Stimulated activated CD8-positive, alpha-beta memory T cell treated with anti-CD3 and anti-CD28 coated beads, Interleukin-12 subunit alpha, Interleukin-12 subunit beta, amount 100 ng/mL, for 1 hour (primary cell): ENCODE measurements around the gene CROCC2.

ENCODE experiments used
- DNase-seq: peaks from one replicate; pipeline ENCODE4 v3.0.0-alpha.2; 2020; ENCODE audit warnings: low read depth

Gene CROCC2

DNA sequence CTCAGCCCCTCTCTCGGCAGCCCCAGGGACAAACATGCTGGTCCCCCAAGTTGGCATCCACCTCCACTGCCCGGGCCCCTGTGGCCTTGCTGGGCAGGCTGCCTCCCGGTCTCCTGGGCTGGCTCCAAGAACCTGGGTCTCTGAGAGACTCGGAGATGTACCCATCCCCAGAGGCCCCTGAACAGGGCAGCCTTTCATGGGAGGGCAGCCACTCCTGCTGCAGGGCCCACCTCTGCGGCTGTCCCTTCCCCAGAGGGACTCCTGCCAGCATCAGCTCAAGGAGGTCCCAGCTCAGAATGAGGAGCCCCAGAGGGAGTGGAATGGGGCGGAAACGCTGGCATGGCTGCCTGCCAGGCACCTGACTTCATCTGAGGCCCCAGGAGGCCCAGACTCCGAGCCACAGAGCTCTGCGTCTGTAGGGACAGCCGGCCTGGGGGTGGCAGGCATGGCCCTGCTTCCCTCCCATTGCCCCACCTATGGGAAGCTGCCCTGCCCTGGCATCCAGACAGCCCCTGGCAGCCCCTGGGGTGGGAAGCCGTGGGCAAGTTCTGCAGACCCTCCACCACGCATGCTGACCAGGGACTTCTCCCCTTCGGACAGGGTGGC lies 857 bp upstream of the CROCC2 start:
- no peak for DNase-seq

- DNase-seq: no peak
Observed at GRCh38 chr2:240906911-240907590, 915 bp downstream of the CROCC2 start.

GRCh38 chr2:240909216-240909974 lies 3.3 kb downstream of the CROCC2 start:
- DNase-seq: no peak

DNA sequence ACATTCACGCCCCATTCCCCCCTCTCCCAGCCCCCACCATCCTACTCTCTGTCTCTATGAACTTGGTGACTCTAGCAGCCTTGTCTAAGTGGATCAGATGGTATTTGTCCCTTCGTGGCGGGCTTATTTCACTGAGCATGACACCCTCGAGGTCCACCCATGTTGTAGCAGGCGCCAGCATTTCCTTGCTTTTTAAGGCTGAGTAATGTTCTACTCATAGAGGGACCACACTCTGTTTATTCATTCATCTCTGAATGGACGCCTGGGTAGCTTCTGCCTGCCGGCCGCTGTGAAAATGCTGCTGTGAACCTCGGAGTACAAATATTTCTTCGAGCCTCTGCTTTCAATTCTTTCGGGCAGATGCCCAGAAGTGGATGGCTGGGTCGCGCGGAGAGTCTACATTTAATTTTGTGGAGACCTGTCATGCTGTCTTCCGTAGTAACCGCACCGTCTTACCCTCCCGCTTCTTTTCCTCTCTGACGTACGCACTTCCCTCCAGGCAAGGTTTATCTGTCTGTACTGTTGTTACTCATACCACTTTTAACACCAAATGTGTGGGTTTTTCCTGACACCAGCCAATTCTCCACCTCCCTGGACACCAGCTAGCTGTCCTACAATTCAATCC lies 5.6 kb downstream of the CROCC2 start:
- no peak for DNase-seq

DNA sequence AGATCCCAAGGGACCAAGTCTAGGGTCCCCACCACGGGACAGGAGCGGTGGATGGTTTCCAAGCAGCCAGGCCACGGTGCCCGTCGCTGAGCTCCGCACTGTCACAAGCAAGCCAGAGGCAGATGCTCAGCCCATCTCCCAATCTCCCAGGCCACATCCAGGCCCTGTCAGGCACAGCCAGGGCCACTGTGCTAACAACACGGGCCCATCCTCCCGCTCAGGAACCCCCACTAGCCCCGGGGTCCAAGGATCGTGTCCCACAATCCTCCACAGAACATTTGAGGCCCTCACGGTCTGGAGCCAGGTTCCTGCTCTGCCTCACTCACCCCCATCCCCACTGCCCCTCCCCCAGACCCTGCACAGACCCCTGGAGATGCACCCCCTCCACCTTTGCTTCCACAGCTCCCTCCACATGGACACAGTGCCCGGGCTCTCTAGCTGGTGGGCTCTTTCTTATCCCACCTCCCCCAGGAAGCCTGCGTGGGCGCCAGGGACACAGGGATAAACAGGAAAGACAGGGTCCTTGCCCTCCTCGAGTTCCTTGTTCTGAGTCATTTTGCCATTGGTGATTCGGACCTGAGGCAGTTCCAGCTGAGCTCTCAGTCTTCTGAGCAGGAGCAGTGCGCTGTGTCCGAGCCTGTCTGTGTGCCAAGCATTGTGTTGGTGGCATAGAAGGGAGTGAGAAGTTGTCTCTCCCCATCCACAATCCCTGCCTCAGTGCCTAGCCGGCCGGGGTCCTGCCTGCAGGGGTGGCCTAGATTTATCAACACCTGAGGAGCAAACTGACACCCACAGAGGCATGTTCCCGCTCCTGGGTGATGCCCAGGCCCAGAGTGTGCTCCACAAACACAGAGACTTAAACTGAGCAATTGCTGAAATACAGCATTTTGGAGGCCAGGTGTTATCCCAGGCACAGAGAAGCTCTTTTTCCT lies 7.0 kb downstream of the CROCC2 start:
- no peak for DNase-seq

GRCh38 chr2:240913810-240914644 lies 7.9 kb downstream of the CROCC2 start:
- peak; percentile 45 for DNase-seq

GRCh38 chr2:240914645-240915525 lies 8.7 kb downstream of the CROCC2 start:
- no peak for DNase-seq

DNA sequence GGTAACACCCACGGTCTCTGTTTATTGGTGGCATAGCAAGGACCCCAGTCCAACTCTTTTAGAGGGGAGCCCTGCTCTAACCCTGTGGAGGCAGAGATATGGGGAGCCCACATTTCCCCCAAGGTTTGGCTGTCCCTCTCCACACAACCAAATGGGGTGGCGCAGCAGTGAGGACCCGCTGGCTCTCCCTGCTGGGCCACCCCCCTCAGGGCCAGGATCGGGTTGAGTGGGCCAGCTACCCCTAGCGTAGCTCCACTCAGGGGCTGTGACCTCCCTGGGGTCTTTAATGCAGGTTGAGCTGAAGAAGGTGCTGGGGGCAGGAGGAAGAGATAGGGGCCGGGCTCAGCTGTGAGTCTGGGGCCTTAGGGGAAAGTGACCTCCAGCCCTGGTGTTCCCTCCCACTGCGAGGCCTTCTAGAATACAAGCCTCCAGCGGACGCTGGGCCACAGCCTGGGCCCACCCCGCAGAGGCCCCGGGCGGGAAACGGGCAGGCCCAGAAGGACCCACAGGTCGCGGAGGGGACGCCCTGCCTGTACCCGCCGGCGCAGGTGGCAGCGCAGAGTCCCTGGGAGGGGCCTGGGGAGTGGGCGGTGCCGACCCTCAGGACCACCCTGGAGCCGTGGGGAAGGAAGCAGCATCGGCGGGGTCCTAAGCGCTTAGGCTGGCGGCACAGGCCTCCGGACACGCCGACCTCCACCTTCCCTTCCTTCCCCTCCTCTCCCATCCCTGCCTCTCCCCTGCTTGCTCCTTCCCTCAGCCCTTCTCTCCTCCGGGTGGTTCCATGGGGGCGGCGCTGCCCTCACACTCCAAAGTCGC lies 9.6 kb downstream of the CROCC2 start:
- DNase-seq: no peak

GRCh38 chr2:240916571-240917008 lies 10.5 kb downstream of the CROCC2 start:
- DNase-seq: no peak

DNA sequence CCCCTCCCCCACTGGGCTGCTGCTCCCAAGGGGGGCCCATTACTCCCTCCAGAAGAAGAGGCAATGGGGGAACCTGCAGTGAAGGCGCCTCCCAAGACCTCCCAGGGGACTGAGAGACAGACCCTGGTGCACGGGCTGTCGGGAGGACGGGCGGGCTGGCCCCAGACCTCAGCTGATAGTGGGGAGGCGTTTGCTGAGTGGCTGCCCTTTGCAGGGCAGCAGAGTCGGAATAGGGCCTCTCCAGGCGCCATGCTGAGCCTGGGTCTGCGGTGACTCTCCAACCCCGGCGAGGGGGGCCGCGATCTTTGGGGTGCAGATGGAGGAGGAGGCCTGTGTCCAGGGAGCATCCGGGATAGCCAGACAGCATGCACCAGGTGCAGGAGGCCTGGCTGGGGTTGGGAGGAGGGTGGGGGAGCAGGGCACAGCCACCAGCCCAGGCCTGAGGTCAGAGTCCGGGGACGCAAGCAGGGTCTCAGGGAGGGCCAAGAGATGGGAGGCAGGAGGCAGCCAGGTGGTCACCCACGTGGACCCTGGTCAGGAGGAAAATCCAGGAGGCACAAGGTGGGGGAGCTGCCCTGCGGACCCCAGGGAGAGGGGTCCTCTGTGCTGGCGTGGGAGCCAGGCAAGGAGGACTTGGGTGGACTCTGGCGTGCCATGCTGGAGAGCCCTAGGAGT lies 11.0 kb downstream of the CROCC2 start:
- no peak for DNase-seq

GRCh38 chr2:240917684-240918257 lies 11.6 kb downstream of the CROCC2 start:
- no peak for DNase-seq

DNA sequence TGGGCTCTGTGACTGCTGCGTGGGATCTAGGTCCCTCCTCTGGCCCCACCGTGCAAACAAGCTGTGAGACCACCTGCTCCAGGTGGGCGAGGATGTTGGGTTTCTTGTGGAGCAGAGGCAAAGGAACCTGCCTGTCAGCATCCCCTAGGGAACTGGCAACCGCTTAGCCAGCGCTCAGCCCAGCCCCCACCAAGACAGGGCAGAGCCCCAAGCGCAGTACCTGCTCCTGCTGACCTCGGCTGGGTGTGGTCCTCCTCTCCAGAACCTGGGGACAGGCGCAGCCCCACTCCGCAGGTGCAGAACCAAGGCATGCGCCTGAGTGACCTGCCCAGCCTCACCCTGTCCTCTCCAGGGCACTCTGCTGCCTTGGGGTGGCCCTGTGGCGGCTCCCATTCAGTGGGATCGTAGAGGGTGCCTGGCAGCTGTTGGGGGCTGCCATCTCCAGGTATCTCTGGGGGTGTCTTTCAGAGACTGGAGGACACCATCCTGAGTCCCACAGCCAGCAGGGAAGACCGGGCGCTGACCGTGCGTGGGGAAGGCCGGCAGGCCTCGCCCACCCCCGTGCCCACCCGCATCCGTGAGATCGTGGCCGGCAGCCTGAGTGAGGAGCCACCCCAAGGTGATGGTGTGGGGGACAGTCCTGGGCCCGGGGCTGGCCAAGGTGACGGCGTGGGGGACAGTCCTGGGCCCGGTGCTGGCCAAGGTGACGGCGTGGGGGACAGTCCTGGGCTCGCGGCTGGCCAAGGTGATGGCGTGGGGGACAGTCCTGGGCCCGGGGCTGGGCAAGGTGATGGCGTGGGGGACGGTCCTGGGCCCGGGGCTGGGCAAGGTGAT lies 12.3 kb downstream of the CROCC2 start:
- no peak for DNase-seq

DNA sequence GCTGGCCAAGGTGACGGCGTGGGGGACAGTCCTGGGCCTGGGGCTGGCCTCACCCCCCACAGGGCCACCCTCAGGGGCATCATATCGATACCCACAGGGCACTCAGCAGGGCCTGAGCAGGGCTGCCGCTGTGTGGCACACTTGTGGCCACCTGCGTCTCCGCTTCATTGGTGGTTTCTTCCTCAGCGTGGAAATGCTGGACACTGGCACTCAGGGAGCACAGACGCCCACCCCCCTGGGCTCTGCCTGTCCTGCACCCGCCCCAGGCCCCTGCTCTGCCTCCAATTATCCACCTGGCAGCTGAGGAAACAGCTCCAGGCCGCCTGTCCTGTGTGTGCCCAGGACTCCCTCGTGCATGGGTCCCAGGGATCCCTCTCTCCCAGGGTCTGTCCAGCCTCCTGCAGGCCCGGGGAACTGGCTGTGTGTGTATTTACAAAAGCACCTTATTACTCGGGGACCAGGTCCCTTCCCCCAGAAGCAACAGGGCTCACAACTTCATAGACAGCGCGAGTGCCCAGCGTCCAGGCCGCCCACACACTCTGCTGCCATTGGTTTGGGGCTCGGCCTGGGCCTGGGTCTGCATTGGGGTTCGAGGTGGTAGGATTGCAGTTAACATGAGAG lies 13.1 kb downstream of the CROCC2 start:
- DNase-seq: no peak

DNA sequence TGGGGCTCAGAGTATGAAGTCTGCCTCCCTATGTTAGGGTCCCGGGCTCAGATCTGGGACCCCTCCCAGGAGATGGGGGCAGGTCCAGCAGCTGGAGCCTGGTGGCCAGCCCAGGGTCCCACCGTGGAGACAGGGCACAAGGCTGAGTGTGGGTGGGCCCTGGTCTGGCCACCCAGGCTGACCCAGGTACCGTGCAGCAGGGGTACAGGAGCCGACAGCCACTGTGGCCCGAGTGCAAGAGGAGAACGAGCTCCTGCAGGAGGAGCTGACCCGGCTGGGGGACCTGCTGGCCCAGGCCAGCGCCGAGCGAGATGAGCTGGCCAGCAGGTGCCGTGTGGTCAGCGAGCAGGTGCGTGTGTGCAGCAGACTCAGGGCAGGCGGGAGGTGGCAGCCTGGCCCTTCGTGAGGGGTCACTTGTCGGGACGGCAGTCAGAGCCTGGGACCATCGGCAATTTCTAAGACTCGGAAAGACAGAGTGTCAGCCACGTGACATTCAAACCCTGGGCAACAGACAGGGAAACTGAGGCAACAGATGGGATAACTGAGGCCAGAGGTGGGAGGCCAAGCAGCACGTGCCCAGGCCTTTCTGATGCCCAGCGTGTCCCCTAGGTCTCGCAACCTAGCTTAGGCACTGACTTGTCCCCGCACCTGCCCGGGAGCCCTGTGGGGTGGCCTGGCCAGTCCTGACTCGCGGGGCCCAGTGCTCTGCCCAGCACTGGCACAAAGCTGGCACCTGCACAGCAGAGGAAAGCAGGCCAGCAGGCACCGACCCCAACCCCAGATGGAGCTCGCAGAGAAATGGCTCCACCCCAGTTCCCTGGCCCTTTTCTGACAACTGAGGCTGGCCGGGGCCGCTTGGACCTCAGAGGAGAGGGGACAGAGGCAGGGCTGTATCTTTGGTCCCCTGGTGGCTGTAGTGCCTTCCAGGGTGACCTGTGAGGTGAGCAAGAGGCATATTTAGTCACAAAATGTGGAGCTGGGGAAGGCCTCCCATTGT lies 13.9 kb downstream of the CROCC2 start:
- DNase-seq: no peak

DNA sequence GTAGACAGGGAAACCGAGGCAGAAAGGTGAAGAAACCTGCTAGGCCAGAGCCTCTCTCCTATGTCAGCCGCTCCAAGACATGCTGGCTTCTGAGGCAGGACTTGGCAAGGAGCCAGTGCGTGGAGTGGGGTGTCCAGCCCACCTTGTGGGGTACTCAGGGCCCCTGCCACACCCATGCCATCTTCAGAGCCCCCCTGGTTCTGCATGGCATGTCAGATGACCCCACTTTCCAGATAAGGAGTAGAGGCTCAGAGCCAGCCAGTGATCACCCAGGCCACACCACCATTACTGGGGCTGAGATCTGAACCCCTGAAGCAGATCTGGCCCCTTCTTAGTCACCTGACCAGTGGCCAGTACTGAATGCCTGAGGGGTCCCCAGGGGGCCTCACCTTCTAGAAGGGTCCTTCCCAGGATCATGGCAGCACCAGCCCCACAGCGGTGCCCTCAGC lies 14.7 kb downstream of the CROCC2 start:
- DNase-seq: no peak
